Measurements from ENCODE around the gene CYREN. TPM values are rescaled to one million over a fixed set of nuclear protein-coding genes. Genes with fewer than 3 reads are reported as not detected.

CYREN gene, protein sequence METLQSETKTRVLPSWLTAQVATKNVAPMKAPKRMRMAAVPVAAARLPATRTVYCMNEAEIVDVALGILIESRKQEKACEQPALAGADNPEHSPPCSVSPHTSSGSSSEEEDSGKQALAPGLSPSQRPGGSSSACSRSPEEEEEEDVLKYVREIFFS
- 26.9 and 52.2 TPM in 2 replicates for total RNA-seq (ENCODE audit: low replicate concordance)

DNA sequence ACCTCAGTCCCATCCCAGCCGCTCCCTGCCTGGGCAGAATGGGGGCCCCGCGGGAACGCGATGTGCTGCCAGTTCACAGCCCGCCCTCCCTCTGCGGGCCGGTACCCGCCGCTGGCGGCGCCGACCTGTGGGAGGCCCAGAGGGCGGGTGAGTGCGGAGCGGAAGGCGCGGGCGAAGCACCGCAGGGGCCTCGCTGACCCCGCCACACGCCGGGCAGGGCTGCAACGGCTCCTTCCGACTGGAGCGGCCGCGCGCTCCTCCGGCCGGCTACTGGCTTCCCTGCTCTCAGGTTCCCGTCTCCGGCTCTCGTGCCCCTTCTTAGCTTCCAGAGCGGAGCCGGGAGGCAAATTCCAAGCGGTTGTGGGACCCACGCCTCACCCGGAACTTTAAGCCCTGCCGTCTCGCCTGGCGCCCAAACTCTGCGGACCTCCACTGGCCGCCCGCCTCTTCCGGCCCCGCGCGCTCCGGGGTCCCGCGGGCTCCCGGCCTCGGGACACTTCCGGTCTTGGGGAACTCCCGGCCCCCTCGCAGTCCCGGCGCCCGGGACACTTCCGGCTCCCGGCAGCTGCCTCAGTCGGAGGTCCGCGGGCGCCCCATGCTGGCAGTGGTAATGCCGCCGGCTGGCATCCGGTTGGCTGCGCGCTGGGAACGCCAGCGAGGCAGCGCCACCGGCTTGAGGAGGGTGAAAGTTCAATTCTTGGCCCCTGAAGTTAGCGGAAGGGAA is at the start of gene CYREN:
Gene CYREN (minus strand): TSS at position 434 of the 724 bp plus-strand sequence. CDS start 1,785 bp downstream, outside the sequence.
- H3K27ac Mint-ChIP-seq, result peak within 1 kb of the TSS; percentile 91
- peaks cover 17% of the 10 kb centered on the region for H3F3A ChIP-seq (ENCODE audit: low read depth)
- peak within 1 kb of the TSS; percentile 93 for H3K4me3 Mint-ChIP-seq
- H3K4me1 ChIP-seq, result peaks cover 5% of the 10 kb centered on the region
- peak; percentile 93 for DNase-seq (ENCODE audit: low spot score)
- H3K4me3 ChIP-seq, result peak within 1 kb of the TSS; percentile 70
- H2AFZ ChIP-seq (replicated peaks), result peak within 1 kb of the TSS; percentile 81
- H3K36me3 Mint-ChIP-seq, result peaks cover 22% of the 10 kb centered on the region
- H3K9me3 ChIP-seq (ENCODE audit: low read depth), result no peaks in the 10 kb centered on the region
- H3K36me3 ChIP-seq, result no peaks in the 10 kb centered on the region
- H3K27ac ChIP-seq, result peak within 1 kb of the TSS; percentile 92
- peaks cover 26% of the 10 kb centered on the region for H3K79me2 ChIP-seq (ENCODE audit: low read depth)
- peak within 1 kb of the TSS; percentile 77 for H3K9ac ChIP-seq
- peak within 1 kb of the TSS; percentile 95 for H3K4me2 ChIP-seq
- no peaks in the 10 kb centered on the region for H3K9me3 Mint-ChIP-seq
- peaks cover 9% of the 10 kb centered on the region for H3K27me3 Mint-ChIP-seq (ENCODE audit: insufficient read depth, low read depth)
- peaks cover 25% of the 10 kb centered on the region for H3K4me1 Mint-ChIP-seq
- TF ChIP-seq EZH2 (IDR thresholded peaks at IDR 0.05) (no peak), EZH2phosphoT487 (IDR thresholded peaks at IDR 0.05) (no peak), CTCF (IDR thresholded peaks at IDR 0.05) (peak; percentile 54)
- no peaks in the 10 kb centered on the region for H3K27me3 ChIP-seq
- H4K20me1 ChIP-seq (ENCODE audit: low read depth), result peaks cover 3% of the 10 kb centered on the region

DNA sequence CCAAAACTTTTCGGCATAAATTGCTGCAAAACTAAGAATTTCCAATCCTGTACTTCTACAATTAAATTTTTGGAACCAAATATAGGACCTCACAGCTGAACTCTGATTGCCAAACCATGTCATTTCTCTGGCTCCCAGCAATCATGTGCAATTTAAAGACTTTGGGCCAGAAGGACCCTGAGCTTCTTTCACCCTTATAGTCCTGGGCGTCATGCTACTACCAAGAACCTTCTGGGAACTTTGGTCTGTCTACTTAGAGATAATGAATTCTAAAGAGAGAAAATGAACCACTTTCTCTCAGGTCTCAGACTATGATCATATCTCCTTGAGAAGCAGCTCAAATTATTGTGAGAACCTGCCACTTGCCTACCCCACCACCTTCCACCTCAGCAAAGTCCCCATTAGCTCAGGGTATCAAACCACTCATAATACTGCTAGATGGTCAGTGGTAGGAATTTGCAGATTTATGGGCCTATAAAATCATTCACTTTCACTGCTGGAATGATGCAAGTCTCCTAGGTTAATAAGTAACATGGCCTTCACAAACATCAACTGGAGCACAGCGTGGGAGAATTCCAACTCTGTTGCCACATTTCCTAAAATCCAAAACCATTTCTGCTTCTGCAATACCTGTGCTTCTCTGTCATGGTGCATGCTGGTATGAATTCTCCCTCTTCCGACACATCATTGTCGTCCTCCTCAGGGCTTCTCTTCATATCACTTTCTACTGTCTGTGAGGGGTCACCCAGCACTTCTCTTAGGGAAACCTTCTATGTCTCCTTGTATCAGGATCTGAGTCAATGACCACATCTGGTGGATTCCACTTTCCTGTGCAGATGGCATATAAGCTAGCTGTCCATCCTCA is 47.4 kb upstream of the CYREN start:
- H3K4me3 Mint-ChIP-seq, result no peak overlapping the region
- Histone ChIP-seq H2AFZ (replicated peaks) (no peak overlapping the region), H3K36me3 (no peaks in the 10 kb centered on the region), H3K9ac (no peak overlapping the region), H3K4me2 (no peak overlapping the region), H3K4me1 (no peaks in the 10 kb centered on the region), H3K9me3 (ENCODE audit: low read depth) (no peaks in the 10 kb centered on the region), H3F3A (ENCODE audit: low read depth) (no peaks in the 10 kb centered on the region), H3K79me2 (ENCODE audit: low read depth) (no peaks in the 10 kb centered on the region), H4K20me1 (ENCODE audit: low read depth) (no peaks in the 10 kb centered on the region), H3K27me3 (no peaks in the 10 kb centered on the region), H3K27ac (no peak overlapping the region), H3K4me3 (no peak overlapping the region)
- peaks cover 3% of the 10 kb centered on the region for H3K27me3 Mint-ChIP-seq (ENCODE audit: insufficient read depth, low read depth)
- H3K27ac Mint-ChIP-seq, result no peak overlapping the region
- no peaks in the 10 kb centered on the region for H3K36me3 Mint-ChIP-seq
- no peak for DNase-seq (ENCODE audit: low spot score)
- H3K4me1 Mint-ChIP-seq, result no peaks in the 10 kb centered on the region
- TF ChIP-seq EZH2 (IDR thresholded peaks at IDR 0.05) (no peak), EZH2phosphoT487 (IDR thresholded peaks at IDR 0.05) (no peak), CTCF (IDR thresholded peaks at IDR 0.05) (no peak)
- H3K9me3 Mint-ChIP-seq, result peaks cover 3% of the 10 kb centered on the region

GRCh38 chr7:135215698-135216097 is 45.2 kb upstream of the CYREN start:
- TF ChIP-seq EZH2 (IDR thresholded peaks at IDR 0.05) (no peak), EZH2phosphoT487 (IDR thresholded peaks at IDR 0.05) (no peak), CTCF (IDR thresholded peaks at IDR 0.05) (no peak)

More at GRCh38 chr7:135215698-135216097, 45.2 kb upstream of the CYREN start:
- Histone ChIP-seq H3F3A (ENCODE audit: low read depth) (no peaks in the 10 kb centered on the region), H4K20me1 (ENCODE audit: low read depth) (no peaks in the 10 kb centered on the region), H3K36me3 (no peaks in the 10 kb centered on the region), H3K4me1 (no peaks in the 10 kb centered on the region), H3K9ac (no peak overlapping the region), H3K4me3 (no peak overlapping the region), H2AFZ (replicated peaks) (no peak overlapping the region), H3K27ac (no peak overlapping the region), H3K4me2 (no peak overlapping the region), H3K9me3 (ENCODE audit: low read depth) (no peaks in the 10 kb centered on the region), H3K27me3 (peaks cover 4% of the 10 kb centered on the region), H3K79me2 (ENCODE audit: low read depth) (no peaks in the 10 kb centered on the region)
- H3K4me3 Mint-ChIP-seq, result no peak overlapping the region
- peaks cover 3% of the 10 kb centered on the region for H3K9me3 Mint-ChIP-seq
- no peaks in the 10 kb centered on the region for H3K36me3 Mint-ChIP-seq
- no peak for DNase-seq (ENCODE audit: low spot score)
- no peaks in the 10 kb centered on the region for H3K4me1 Mint-ChIP-seq
- H3K27ac Mint-ChIP-seq, result no peak overlapping the region
- H3K27me3 Mint-ChIP-seq (ENCODE audit: insufficient read depth, low read depth), result peaks cover 3% of the 10 kb centered on the region

All from neural progenitor cell (in vitro differentiated cells).